22Rv1 (cell line): ENCODE data around the gene UTP18.

Experiments
- CTCF ChIP-seq: fragments of 450-650 bp; IDR thresholded peaks from 2 replicates; pipeline ENCODE4 v1.5.1; 2017; ENCODE audit warnings: mild to moderate bottlenecking
- ZFX ChIP-seq: fragments of 450-650 bp; IDR thresholded peaks from 2 replicates; pipeline ENCODE4 v1.6.1; 2017; ENCODE audit warnings: antibody characterized with exemption, borderline replicate concordance

GRCh38 chr17:51261024-51261963 is 948 bp downstream of the UTP18 start:
- TF ChIP-seq CTCF: no peak
- no peak for TF ChIP-seq ZFX
